Stimulated activated CD8-positive, alpha-beta memory T cell treated with anti-CD3 and anti-CD28 coated beads, Interleukin-12 subunit alpha, Interleukin-12 subunit beta, amount 100 ng/mL, for 1 hour (primary cell): ENCODE measurements around the gene GPR171.
"Not testable (repeated sequence)": the region's sequence is repeated elsewhere in the genome, so short reads cannot be mapped to it uniquely, and the experiment has no call there.

Source experiments
- DNase-seq: peaks from one replicate; pipeline ENCODE4 v3.0.0-alpha.2; 2020; ENCODE audit warnings: low read depth

The GPR171 gene, protein sequence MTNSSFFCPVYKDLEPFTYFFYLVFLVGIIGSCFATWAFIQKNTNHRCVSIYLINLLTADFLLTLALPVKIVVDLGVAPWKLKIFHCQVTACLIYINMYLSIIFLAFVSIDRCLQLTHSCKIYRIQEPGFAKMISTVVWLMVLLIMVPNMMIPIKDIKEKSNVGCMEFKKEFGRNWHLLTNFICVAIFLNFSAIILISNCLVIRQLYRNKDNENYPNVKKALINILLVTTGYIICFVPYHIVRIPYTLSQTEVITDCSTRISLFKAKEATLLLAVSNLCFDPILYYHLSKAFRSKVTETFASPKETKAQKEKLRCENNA

DNA sequence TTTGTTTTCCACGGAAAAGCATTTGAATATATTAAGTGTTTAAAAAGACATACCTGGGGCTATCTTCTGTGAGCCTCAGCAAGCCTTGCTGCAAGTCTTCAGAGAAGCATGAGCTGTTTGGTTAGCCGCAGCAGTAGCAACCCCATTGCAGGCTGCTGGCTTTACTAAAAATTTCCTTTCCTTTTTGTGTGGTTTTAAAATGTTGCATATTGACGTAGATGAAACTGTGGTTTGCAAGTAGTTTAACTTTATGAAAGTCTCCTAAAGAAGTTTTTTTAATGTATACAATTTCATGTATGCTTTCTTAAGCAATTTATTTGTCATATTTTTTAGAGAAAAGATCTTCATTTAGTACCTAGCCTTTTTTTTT lies at the start of gene GPR171:
TSS of gene GPR171 (minus strand) at position 166 of the 370 bp plus-strand sequence. CDS start 3,830 bp downstream, outside the sequence.
- DNase-seq: peak; percentile 40

DNA sequence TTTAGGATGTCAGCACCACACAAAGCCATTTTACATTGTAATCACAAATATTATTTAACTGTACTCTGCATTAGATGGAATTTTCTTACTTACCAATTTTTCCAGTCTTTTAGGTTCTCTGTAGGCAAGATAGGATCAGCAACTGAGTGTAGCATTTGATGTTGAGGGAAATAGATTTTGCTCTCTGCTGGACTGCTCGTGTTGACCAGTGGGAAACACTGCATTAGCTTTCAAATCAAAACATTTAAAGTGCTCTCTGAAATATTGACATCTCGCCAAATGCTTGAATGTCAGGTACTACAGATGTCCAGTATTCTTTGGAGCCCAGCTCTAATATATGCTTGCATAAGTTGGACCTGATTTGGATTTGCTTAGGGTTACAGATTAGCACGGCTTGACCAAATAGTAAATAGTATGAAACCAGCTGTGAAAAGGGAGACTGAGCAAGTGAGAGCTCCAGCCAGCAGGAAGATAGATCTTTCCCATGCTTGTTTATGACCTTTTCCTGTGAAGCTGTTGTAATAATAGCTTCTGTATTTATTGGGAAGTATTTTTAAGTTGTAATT lies 45.8 kb upstream of the GPR171 start:
- no peak for DNase-seq

DNA sequence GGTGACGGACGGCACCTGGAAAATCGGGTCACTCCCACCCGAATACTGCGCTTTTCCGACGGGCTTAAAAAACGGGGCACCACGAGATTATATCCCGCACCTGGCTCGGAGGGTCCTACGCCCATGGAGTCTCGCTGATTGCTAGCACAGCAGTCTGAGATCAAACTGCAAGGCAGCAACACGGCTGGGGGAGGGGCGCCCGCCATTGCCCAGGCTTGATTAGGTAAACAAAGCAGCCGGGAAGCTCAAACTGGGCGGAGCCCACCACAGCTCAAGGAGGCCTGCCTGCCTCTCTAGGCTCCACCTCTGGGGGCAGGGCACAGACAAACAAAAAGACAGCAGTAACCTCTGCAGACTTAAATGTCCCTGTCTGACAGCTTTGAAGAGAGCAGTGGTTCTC lies 39.0 kb upstream of the GPR171 start:
- not testable (repeated sequence) for DNase-seq

- no peak for DNase-seq
These were observed 33.7 kb upstream of the GPR171 start for GRCh38 chr3:151236736-151237135.

DNA sequence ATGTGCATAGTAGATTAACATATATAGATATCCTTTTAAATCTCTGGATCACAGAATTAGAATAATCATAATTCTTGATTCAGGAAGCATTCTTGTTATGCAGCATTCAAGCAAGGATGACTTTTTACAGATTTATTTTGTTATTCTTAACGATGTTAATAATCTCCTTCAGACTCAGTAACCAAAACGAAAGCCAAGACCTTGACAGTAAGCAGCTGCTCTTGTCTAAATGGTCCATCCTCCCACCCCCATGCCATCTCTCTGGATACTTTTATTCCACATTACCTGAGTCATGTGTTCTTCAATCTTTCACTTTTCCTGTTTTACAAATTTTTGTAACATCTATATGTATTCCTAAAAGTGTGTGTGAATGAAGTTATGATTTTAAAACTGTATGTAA lies 33.3 kb upstream of the GPR171 start:
- no peak for DNase-seq

DNA sequence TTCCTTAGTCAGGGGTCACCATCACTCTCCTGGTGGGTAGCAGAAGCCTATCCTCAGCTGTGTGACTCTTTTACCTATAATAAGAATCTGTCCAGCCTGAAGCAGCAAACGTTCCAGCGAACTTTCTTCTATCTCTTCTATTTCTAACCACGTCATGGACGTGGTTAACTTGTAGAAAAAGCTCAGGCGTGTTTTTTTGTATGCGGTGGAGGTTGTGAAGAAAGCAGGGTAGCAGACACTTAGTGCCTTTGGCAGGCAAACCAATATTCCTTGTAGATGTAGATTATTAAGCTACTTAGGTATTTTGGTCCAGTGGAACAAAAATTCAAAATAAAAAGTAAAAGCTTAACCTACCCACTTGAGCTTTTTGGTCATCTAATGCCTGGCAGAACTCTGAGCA lies 31.8 kb upstream of the GPR171 start:
- no peak for DNase-seq

DNA sequence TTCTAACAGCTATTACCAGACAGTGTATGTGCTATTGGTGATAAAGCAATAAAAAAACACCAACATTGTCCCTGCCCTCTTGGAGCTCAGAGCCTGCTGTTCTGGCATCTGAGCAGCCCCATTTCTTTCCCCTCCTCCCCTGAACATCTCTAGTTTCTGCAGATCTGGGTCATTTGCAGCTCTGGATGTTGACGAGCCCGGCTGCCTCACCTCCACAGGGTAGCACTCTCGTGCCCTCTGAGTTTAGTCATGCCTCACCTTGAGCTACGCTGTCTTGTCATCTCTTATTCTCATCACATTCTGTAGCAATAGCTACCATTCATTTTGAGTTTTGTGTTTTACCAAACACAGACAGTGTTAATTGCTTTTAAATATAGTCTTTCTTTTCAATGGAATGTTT lies 30.0 kb upstream of the GPR171 start:
- no peak for DNase-seq

- DNase-seq: not testable (repeated sequence)
These were observed 29.4 kb upstream of the GPR171 start for GRCh38 chr3:151232403-151232802.

GRCh38 chr3:151230646-151231045 lies 27.6 kb upstream of the GPR171 start:
- no peak for DNase-seq

DNA sequence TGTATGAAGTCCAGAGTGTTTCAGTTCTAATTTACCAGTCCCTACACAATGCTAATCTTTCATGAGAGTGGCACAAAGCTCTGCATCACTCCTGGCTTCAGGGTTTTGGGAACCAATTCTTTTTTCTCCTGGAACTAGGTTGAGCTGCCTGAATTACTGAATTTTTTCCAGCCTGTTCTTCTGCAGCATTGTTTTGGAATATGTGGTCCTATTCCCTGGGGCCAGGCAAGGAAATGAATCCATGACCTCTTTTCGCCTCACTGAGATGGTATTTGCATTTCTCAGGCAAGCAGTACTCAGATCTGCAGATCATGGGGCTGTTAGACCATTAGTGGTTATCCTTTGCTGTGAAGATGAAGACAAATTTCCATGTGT lies 25.6 kb upstream of the GPR171 start:
- no peak for DNase-seq

- peak; percentile 68 for DNase-seq
These were observed 25.0 kb upstream of the GPR171 start for GRCh38 chr3:151227807-151228665.

DNA sequence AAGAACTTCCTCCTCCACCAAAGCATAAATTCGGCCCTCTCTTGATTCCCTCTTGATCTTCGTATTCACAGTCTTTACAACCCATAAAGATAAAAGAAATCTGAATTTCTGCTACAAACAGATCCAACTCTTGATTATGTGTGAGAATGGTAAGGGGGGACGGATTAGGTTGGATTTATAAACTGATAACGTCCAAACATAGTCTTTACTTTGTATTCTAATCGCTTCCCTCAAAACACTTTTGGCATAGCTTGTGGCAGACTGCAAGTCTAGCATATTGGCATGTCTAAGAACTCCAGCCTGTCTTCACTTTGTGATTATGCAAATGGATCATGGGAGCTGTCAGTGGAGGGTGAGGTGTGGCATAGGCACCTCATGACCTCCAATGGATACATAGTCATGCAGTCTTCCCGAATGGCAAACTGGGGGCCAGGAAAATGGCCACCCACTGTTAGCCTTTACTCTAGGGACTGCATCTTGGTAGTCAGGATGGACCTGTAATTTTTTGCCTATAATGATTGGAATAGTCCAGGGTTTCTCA lies 24.3 kb upstream of the GPR171 start:
- DNase-seq: no peak

GRCh38 chr3:151226825-151227224 lies 23.8 kb upstream of the GPR171 start:
- no peak for DNase-seq

GRCh38 chr3:151226088-151226563 lies 23.1 kb upstream of the GPR171 start:
- DNase-seq: no peak

- DNase-seq: no peak
These were observed 22.3 kb upstream of the GPR171 start for GRCh38 chr3:151225040-151225975.

DNA sequence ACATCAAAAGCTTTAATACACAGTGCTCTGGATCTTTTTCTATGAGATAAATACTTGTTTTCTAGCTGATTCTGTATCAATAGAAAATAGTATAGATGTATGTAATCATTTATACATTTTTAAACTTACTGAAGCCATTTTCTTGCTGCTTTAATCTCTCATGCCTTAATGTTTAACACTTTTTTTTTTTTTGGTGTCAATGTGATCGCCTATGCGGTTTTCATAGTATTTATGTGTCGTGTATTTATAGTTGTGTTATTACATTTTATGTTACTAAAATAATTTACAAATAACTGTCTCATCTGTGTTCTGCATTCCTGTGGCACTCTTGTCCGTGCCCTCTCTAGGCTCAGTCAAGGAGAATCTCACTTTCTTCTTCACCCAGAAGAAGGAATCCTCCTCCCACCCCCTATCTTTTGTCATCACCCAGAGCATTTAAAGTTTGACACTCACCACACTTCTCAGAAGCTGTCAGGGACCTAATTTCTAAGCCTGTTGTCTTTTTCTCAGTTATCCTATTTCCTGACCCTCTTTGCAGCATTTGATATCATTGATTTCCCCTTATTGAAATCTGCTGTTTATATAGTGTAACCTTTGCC lies 21.4 kb upstream of the GPR171 start:
- no peak for DNase-seq

DNA sequence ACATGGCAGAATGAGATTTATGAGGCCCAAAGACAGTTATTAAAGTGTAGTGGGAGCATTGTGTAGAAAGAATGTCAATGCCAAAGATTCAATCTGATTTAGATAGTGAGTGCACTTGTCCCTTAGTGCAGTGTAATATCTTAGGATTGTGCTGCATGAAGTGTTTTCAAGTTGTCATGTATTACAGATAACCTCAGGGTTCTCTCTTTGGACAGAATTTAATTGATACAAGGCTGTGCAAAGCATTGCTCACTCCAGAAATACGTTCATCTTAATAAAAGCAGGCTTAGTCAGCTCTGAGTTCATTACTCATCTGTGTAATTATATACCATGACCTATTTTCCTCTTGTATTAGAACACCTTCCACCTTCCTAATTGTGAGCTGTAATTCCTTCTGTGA lies 16.0 kb upstream of the GPR171 start:
- no peak for DNase-seq

- no peak for DNase-seq
These were observed 15.1 kb upstream of the GPR171 start for GRCh38 chr3:151218136-151218535.

DNA sequence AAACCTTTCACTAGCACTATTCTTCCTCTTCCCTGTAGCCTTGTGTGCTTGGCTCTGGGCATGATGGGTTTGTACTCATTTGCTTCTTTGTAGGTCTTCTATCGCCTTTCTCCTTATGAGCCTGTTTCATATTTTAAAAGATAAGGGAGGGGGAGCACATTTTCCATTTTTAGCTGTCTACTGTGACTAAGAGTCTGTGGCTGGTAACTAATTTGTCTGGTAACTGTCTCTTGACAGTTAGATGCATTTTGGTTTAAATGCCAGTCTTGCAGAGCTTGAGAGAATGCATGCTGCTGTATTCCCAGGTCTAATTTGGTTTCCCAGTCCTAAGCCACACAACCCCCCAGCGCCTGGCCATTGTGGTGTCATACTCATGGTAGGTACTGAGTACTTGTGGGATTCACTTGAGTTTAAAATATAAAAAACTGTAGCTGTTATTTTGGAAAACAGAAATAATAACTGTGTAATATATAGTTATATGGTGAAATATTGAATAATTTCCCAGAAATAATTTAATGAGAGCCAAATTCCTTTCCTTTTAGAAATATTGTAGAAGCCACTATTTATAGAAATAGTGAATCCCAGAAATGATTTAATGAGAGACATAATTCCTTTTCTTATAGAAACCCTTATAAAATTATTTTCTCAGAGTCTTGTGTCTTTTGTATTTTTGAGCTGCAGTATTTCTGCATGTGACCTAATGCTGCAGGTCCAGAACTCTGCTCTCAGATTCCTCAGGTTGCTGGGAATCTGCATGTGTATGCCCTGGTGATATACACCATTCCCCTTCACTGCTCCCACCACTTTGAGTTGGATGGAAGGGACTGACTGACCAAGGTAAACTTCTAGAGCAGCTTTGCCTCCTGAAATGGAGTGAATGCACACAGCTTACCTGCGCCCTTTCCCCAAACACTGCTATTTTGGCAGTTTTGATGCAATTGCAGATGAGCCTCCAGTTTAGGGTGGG lies 13.9 kb upstream of the GPR171 start:
- no peak for DNase-seq

GRCh38 chr3:151214459-151214858 lies 11.4 kb upstream of the GPR171 start:
- no peak for DNase-seq
